K562 (cell line): ENCODE measurements around the gene WNT8A. TPM values are rescaled to one million over a fixed set of nuclear protein-coding genes. Genes with fewer than 3 reads are reported as not detected.

Experiments used
- ATAC-seq: fragments of 200-7000 bp; cut with Tn5 transposase; 3 replicates; pipeline ENCODE4 v1.9.1; 2020; ENCODE audit warnings: moderate library complexity
- BruUV-seq: library from RNA; stranded (reverse); fragments of 400-500 nt; replicated peaks from 2 replicates; lab custom pipeline; 2021; lab: Mats Ljungman, UMichigan
- CTCF ChIA-PET: fragments of 300-600 bp; formaldehyde crosslinking; extraction: SDS; loops from one replicate; lab custom pipeline; 2021; ENCODE audit warnings: low intra/inter-chr PET ratio; lab: Yijun Ruan, JAX
- POLR2A ChIA-PET: fragments of 300-600, 350-650 bp; sonication (Branson Sonifier 250); formaldehyde crosslinking; extraction: SDS; loops from one replicate; lab custom pipeline; 2021; ENCODE audit warnings: antibody characterized with exemption, inconsistent platforms; lab: Yijun Ruan, JAX
- DNase-seq, 4 experiments: peaks; one replicate each; pipeline versions ENCODE4 v3.0.0 to v3.0.0-alpha.2; 2011 to 2018; ENCODE audit warnings: low spot score in 3 of 4, mixed read lengths in 3 of 4; ENCODE audit errors: extremely low read depth in 1 of 4
- FAIRE-seq: peaks from 2 replicates; lab custom pipeline; 2011; peaks lifted over from hg19 to GRCh38; lab: Jason Lieb, UNC
- H2AFZ ChIP-seq: 2 replicates; pipeline ENCODE4 v1.6.0; 2011; ENCODE audit warnings: low read depth, low read length, control low read depth, inconsistent platforms
- H3K27ac ChIP-seq: fragments of 200-600 bp; 3 replicates; pipeline ENCODE4 v1.8.0; 2011; ENCODE audit warnings: low read depth, mild to moderate bottlenecking, control low read depth, inconsistent platforms, low read length, moderate library complexity, mixed read lengths; ENCODE audit errors: extremely low read depth
- H3K27me3 ChIP-seq, 2 experiments: fragments of 300-600 bp in 1 of 2; 2 replicates in 1 of 2; 3 replicates in 1 of 2; pipeline versions ENCODE4 v1.6.0 to v1.8.0; 2011; ENCODE audit warnings: inconsistent platforms in 2 of 2, low read length in 2 of 2, mild to moderate bottlenecking in 1 of 2, mixed read lengths in 1 of 2, moderate library complexity in 1 of 2; ENCODE audit not compliant: control insufficient read depth in 2 of 2, insufficient read depth in 2 of 2
- H3K36me3 ChIP-seq: fragments of 300-600 bp; 3 replicates; pipeline ENCODE4 v1.8.0; 2011; ENCODE audit warnings: mild to moderate bottlenecking, low read length, inconsistent platforms; ENCODE audit not compliant: control insufficient read depth, insufficient read depth
- H3K4me1 ChIP-seq, 2 experiments: fragments of 200-600 bp in 1 of 2; replicated peaks in 1 of 2; 2 replicates in 1 of 2; 3 replicates in 1 of 2; pipeline versions ENCODE4 v1.5.1 to v1.8.0; 2011; ENCODE audit warnings: inconsistent platforms in 2 of 2, low read length in 2 of 2, mild to moderate bottlenecking in 1 of 2, mixed read lengths in 1 of 2, moderate library complexity in 1 of 2; ENCODE audit not compliant: control insufficient read depth in 2 of 2, insufficient read depth in 2 of 2
- H3K4me2 ChIP-seq: 2 replicates; pipeline ENCODE4 v1.6.1; 2011; ENCODE audit warnings: low read length, control low read depth, inconsistent platforms, mixed read lengths; ENCODE audit not compliant: insufficient read depth
- H3K4me3 ChIP-seq: fragments of 200-600 bp; sonication (generic), shearing (Covaris generic); 2 replicates; pipeline ENCODE4 v1.5.1; 2016; ENCODE audit warnings: control low read depth, inconsistent platforms
- H3K79me2 ChIP-seq: fragments of 200-600 bp; 3 replicates; pipeline ENCODE4 v1.8.0; 2011; ENCODE audit warnings: low read length, inconsistent platforms; ENCODE audit not compliant: control insufficient read depth, insufficient read depth
- H3K9ac ChIP-seq, 2 experiments: 2 replicates each; pipeline versions ENCODE4 v1.6.0 to v1.6.1; 2011; ENCODE audit warnings: low read depth in 2 of 2, low read length in 2 of 2, control low read depth in 1 of 2, inconsistent platforms in 1 of 2, mild to moderate bottlenecking in 1 of 2, mixed read lengths in 1 of 2; ENCODE audit not compliant: insufficient read depth in 1 of 2
- H3K9me1 ChIP-seq: one replicate; pipeline ENCODE4 v1.6.0; 2011; ENCODE audit warnings: inconsistent platforms, mild to moderate bottlenecking, low read length, moderate library complexity; ENCODE audit not compliant: control insufficient read depth, insufficient read depth
- H3K9me3 ChIP-seq: replicated peaks from 2 replicates; pipeline ENCODE4 v1.5.1; 2011; ENCODE audit warnings: low read depth, low read length, inconsistent platforms; ENCODE audit not compliant: control insufficient read depth, insufficient read depth
- H4K20me1 ChIP-seq: replicated peaks from 2 replicates; pipeline ENCODE4 v1.6.1; 2011; ENCODE audit warnings: low read length, inconsistent platforms, mixed read lengths; ENCODE audit not compliant: control insufficient read depth, insufficient read depth
- FOSL1 ChIP-seq: fragments of 200-800 bp; sonication (Bioruptor generic); conservative IDR thresholded peaks from 2 replicates; pipeline ENCODE4 v1.6.1; 2016; ENCODE audit warnings: missing genetic modification characterization, missing compliant biosample characterization
- TAF9B ChIP-seq: fragments of 450-650 bp; IDR thresholded peaks from 2 replicates; pipeline ENCODE4 v1.6.1; 2018; ENCODE audit warnings: mild to moderate bottlenecking; ENCODE audit not compliant: partially characterized antibody
- THAP12 ChIP-seq: fragments of 250-450 bp; sonication (Bioruptor Pico); IDR thresholded peaks from 2 replicates; pipeline ENCODE4 v1.9.0; 2021; ENCODE audit warnings: mild to moderate bottlenecking, inconsistent platforms
- TSHZ1 ChIP-seq: fragments of 250-450 bp; sonication (Bioruptor Pico); IDR thresholded peaks from 2 replicates; pipeline ENCODE4 v1.4.0; 2020; ENCODE audit warnings: mild to moderate bottlenecking, moderate library complexity
- ZC3H4 ChIP-seq: sonication (generic); formaldehyde crosslinking; IDR thresholded peaks from 2 replicates; pipeline ENCODE4 v1.9.0; 2021; ENCODE audit warnings: missing genetic modification reagents, borderline replicate concordance
- ZFP30 ChIP-seq: fragments of 250-450 bp; sonication (Bioruptor Pico); IDR thresholded peaks from 2 replicates; pipeline ENCODE4 v1.8.0; 2022; ENCODE audit warnings: moderate library complexity, mild to moderate bottlenecking, inconsistent platforms, borderline replicate concordance
- ZNF184 ChIP-seq: sonication (generic); formaldehyde crosslinking; IDR thresholded peaks from 2 replicates; pipeline ENCODE4 v1.5.0; 2020; ENCODE audit warnings: missing genetic modification reagents
- ZNF212 ChIP-seq: fragments of 450-650 bp; formaldehyde crosslinking; IDR thresholded peaks from 2 replicates; pipeline ENCODE4 v1.4.0; 2020; ENCODE audit warnings: mild to moderate bottlenecking
- ZNF408 ChIP-seq: fragments of 250-450 bp; sonication (Bioruptor Pico); IDR thresholded peaks from 2 replicates; pipeline ENCODE4 v1.4.0; 2020; ENCODE audit warnings: low read depth, mild to moderate bottlenecking, moderate library complexity
- ZNF57 ChIP-seq: fragments of 450-650 bp; formaldehyde crosslinking; IDR thresholded peaks from 2 replicates; pipeline ENCODE4 v1.4.0; 2020; ENCODE audit warnings: mild to moderate bottlenecking, moderate library complexity
- ZNF584 ChIP-seq: fragments of 200-800 bp; sonication (Bioruptor generic); IDR thresholded peaks from 2 replicates; pipeline ENCODE4 v1.6.1; 2016; ENCODE audit warnings: low read depth, mild to moderate bottlenecking, missing genetic modification characterization, missing compliant biosample characterization
- WGBS: fragments of 100-300 bp; shearing (Covaris generic); methylation state at CpG from one replicate; pipeline ENCODE4 v1.1.6; 2016; ENCODE audit warnings: low coverage, mixed read lengths; ENCODE audit not compliant: insufficient coverage; ENCODE audit errors: missing lambda C conversion rate; 5-methylcytosine and 5-hydroxymethylcytosine counted together
- in situ Hi-C: fragments of 300-500 bp; cut with MboI; formaldehyde crosslinking; loops from 4 replicates; pipeline ENCODE4 v1.15.0; 2018; ENCODE audit warnings: inconsistent platforms, mixed read lengths
- intact Hi-C: fragments of 100-400 bp; cut with micrococcal nuclease; formaldehyde crosslinking; loops from 2 replicates; pipeline ENCODE4 v1.14.2; 2022
- polyA plus RNA-seq, 8 experiments: library from polyadenylated mRNA; depleted of rRNA in 4 of 8; stranded (reverse) in 5 of 8; unstranded in 3 of 8; fragments of >200 nt; fragmentation: Nextera tagmentation in 2 of 8; fragmentation: Illumina TruSeq in 1 of 8; extraction: Ambion mirVana in 2 of 8; extraction: Trizol in 1 of 8; gene quantifications; 2 replicates each; pipeline versions ENCODE4 v1.2.1 to v1.2.3, GENCODE V29; 2011 to 2014; ENCODE audit warnings: inconsistent platforms in 1 of 8, missing spikeins in 1 of 8
- total RNA-seq, 7 experiments: library from RNA; depleted of rRNA in 6 of 7; stranded (reverse); fragments of >200 nt in 6 of 7; fragmentation: Illumina TruSeq in 2 of 7; extraction: Trizol in 2 of 7; gene quantifications; 2 replicates each; pipeline versions ENCODE4 v1.2.1 to v1.2.3, GENCODE V29; 2011 to 2021; ENCODE audit warnings: low replicate concordance in 1 of 7
- TF ChIP-seq, protein P1 (sequence below): sonication (generic); formaldehyde crosslinking; IDR thresholded peaks from 2 replicates; pipeline ENCODE4 v1.8.1; 2023; ENCODE audit warnings: missing genetic modification reagents, mild to moderate bottlenecking, borderline replicate concordance

WNT8A gene
- total and polyA plus RNA-seq, 9 of the 15 experiments (the other 6 are each of a cell fraction or from before 2014, with no cell fraction given) = not detected

- no peak overlapping the region for H3K4me2 ChIP-seq
- no peak overlapping the region for H3K4me3 ChIP-seq
- H3K9me3 ChIP-seq = no peaks in the 10 kb centered on the region
- ChIA-PET POLR2A (interaction anchor here (0.5 to 1.1 kb wide), 3 partner anchors 8 to 491 kb away, joined by 3 to 4 read pairs (median 3); no protein-coding TSS in a partner anchor), CTCF (no interaction called here)
- in situ Hi-C loops (no loop called here), intact Hi-C loops (no loop called here)
- ATAC-seq = no peak
- H3K9ac ChIP-seq = no peak overlapping the region
- no peaks in the 10 kb centered on the region for H3K9me1 ChIP-seq
- no peak overlapping the region for H3K27ac ChIP-seq
- H4K20me1 ChIP-seq = no peaks in the 10 kb centered on the region
- H3K27me3 ChIP-seq = peaks cover 7 to 8% of the 10 kb centered on the region in 2 experiments; a peak in 2 of 5 replicates
- BruUV-seq = no TSS peak
- no peak overlapping the region for H2AFZ ChIP-seq
- no peak for FAIRE-seq
- H3K4me1 ChIP-seq = no peaks in the 10 kb centered on the region
- no peaks in the 10 kb centered on the region for H3K79me2 ChIP-seq
- 1% methylated on average over 5 of the region's 5 CpGs for WGBS
- no peak for DNase-seq
- no peaks in the 10 kb centered on the region for H3K36me3 ChIP-seq
- TF ChIP-seq ZNF184 (no peak), ZFP30 (CRISPR knock-in tag) (no peak), FOSL1 (no peak), TAF9B (no peak), TSHZ1 (CRISPR knock-in tag) (no peak), ZNF57 (CRISPR knock-in tag) (no peak), ZNF584 (CRISPR knock-in tag) (no peak), ZC3H4 (CRISPR knock-in tag) (no peak), ZNF212 (CRISPR knock-in tag) (no peak), ZNF408 (CRISPR knock-in tag) (no peak), THAP12 (no peak)
- TF ChIP-seq, protein P1, sequence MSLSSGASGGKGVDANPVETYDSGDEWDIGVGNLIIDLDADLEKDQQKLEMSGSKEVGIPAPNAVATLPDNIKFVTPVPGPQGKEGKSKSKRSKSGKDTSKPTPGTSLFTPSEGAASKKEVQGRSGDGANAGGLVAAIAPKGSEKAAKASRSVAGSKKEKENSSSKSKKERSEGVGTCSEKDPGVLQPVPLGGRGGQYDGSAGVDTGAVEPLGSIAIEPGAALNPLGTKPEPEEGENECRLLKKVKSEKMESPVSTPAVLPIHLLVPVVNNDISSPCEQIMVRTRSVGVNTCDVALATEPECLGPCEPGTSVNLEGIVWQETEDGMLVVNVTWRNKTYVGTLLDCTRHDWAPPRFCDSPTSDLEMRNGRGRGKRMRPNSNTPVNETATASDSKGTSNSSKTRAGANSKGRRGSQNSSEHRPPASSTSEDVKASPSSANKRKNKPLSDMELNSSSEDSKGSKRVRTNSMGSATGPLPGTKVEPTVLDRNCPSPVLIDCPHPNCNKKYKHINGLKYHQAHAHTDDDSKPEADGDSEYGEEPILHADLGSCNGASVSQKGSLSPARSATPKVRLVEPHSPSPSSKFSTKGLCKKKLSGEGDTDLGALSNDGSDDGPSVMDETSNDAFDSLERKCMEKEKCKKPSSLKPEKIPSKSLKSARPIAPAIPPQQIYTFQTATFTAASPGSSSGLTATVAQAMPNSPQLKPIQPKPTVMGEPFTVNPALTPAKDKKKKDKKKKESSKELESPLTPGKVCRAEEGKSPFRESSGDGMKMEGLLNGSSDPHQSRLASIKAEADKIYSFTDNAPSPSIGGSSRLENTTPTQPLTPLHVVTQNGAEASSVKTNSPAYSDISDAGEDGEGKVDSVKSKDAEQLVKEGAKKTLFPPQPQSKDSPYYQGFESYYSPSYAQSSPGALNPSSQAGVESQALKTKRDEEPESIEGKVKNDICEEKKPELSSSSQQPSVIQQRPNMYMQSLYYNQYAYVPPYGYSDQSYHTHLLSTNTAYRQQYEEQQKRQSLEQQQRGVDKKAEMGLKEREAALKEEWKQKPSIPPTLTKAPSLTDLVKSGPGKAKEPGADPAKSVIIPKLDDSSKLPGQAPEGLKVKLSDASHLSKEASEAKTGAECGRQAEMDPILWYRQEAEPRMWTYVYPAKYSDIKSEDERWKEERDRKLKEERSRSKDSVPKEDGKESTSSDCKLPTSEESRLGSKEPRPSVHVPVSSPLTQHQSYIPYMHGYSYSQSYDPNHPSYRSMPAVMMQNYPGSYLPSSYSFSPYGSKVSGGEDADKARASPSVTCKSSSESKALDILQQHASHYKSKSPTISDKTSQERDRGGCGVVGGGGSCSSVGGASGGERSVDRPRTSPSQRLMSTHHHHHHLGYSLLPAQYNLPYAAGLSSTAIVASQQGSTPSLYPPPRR (CRISPR knock-in tag) = no peak
These were observed 44.5 kb downstream of the WNT8A start for GRCh38 chr5:138128334-138128733.
